ENCODE data around the gene SELENOS.
A peak's percentile ranks its signal among the peaks of the same experiment; 100 is the strongest.

The SELENOS gene

GRCh38 chr15:101273534-101273933, 3.8 kb downstream of the SELENOS start:
- Histone ChIP-seq H3K4me1 (peaks cover 8% of the 10 kb centered on the region), H3K27me3 (no peaks in the 10 kb centered on the region), H3K36me3 (peaks cover 53% of the 10 kb centered on the region), H3K9me3 (no peaks in the 10 kb centered on the region), H3K4me3 (ENCODE audit: low read depth, low read length) (no peak overlapping the region)
- TF ChIP-seq, protein P1, sequence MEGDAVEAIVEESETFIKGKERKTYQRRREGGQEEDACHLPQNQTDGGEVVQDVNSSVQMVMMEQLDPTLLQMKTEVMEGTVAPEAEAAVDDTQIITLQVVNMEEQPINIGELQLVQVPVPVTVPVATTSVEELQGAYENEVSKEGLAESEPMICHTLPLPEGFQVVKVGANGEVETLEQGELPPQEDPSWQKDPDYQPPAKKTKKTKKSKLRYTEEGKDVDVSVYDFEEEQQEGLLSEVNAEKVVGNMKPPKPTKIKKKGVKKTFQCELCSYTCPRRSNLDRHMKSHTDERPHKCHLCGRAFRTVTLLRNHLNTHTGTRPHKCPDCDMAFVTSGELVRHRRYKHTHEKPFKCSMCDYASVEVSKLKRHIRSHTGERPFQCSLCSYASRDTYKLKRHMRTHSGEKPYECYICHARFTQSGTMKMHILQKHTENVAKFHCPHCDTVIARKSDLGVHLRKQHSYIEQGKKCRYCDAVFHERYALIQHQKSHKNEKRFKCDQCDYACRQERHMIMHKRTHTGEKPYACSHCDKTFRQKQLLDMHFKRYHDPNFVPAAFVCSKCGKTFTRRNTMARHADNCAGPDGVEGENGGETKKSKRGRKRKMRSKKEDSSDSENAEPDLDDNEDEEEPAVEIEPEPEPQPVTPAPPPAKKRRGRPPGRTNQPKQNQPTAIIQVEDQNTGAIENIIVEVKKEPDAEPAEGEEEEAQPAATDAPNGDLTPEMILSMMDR (IDR thresholded peaks at IDR 0.05; ENCODE audit: low read depth, low read length): no peak
- no peak for DNase-seq

DNA sequence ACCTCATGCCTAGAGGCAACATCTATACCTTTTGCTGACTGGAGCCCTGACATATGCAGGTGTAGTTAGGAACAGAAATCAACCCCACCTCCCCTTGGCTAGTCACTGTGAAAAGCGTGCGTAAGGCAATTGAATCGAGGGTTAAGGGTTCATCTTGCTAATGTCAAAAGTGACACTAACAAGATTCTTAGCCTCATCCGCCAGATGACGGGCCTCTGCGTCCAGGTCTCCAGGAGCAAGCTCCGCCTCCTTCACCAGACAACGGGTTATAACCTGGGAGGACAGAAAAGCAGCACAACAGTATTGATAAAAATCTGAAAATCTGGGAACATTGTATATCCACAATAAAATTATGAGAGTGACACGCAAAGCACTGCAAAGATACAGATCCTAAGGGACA, 4.7 kb downstream of the SELENOS start:
- Histone ChIP-seq H3K27me3 (no peaks in the 10 kb centered on the region), H3K4me3 (ENCODE audit: low read depth, low read length) (no peak overlapping the region), H3K9me3 (no peaks in the 10 kb centered on the region), H3K4me1 (peaks cover 5% of the 10 kb centered on the region), H3K36me3 (peaks cover 53% of the 10 kb centered on the region)
- TF ChIP-seq, protein P1 (IDR thresholded peaks at IDR 0.05; ENCODE audit: low read depth, low read length): no peak
- DNase-seq: peak; percentile 68

DNA sequence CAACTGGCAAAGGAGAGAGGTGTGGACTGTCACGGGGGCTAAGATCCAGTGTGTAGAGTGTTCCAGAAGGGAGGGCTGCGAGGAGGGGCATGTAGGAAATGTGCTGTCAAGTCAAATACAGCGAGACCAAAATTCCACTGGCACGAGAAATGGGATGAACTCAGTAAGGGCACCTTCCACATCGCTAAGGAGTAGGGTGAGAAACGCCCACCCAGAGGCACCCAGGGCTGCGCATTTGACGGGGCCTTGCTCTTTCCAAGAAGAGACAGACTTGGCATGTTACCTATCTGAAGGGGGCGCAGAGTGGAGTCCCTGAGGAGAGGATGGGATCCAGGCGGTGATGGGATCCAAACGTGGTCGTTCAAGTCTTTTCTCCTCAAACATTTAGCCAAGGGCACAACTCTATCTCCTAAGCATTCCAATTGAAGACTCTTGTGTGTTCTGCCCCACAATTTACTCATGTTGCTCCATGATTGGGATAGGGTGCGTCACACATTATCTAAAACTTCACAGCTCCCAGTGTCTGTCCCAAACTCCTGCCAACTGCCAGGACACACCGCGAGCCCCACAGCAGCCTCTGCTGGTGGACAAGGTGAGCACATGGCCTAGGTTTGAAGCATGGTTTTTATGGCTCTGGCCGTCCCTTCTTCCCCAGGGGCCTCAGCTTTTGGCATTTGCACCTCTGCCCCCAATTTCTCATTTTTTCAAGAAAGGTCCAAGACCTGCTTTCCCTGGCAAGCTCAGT, 7.6 kb downstream of the SELENOS start:
- peaks cover 48% of the 10 kb centered on the region for H3K36me3 ChIP-seq

GRCh38 chr15:101267320-101268104, 9.8 kb downstream of the SELENOS start:
- Histone ChIP-seq H3K9me3 (no peaks in the 10 kb centered on the region), H3K4me3 (ENCODE audit: low read depth, low read length) (no peak overlapping the region), H3K27me3 (no peaks in the 10 kb centered on the region), H3K36me3 (peaks cover 27% of the 10 kb centered on the region), H3K4me1 (peaks cover 4% of the 10 kb centered on the region)
- TF ChIP-seq, protein P1 (IDR thresholded peaks at IDR 0.05; ENCODE audit: low read depth, low read length): no peak
- no peak for DNase-seq

More for the DNA sequence above, 7.6 kb downstream of the SELENOS start:
- TF ChIP-seq, protein P1 (IDR thresholded peaks at IDR 0.05; ENCODE audit: low read depth, low read length): peak; percentile 68
- peak; percentile 45 for DNase-seq
- Histone ChIP-seq H3K27me3 (no peaks in the 10 kb centered on the region), H3K9me3 (no peaks in the 10 kb centered on the region), H3K4me1 (peaks cover 5% of the 10 kb centered on the region), H3K4me3 (ENCODE audit: low read depth, low read length) (no peak overlapping the region)

- Histone ChIP-seq H3K4me3 (ENCODE audit: low read depth, low read length) (no peak overlapping the region), H3K36me3 (peaks cover 19% of the 10 kb centered on the region), H3K27me3 (no peaks in the 10 kb centered on the region), H3K9me3 (no peaks in the 10 kb centered on the region), H3K4me1 (no peaks in the 10 kb centered on the region)
- no peak for DNase-seq
- TF ChIP-seq, protein P1 (IDR thresholded peaks at IDR 0.05; ENCODE audit: low read depth, low read length): no peak
These were observed 10.5 kb downstream of the SELENOS start for GRCh38 chr15:101266787-101267186.

DNA sequence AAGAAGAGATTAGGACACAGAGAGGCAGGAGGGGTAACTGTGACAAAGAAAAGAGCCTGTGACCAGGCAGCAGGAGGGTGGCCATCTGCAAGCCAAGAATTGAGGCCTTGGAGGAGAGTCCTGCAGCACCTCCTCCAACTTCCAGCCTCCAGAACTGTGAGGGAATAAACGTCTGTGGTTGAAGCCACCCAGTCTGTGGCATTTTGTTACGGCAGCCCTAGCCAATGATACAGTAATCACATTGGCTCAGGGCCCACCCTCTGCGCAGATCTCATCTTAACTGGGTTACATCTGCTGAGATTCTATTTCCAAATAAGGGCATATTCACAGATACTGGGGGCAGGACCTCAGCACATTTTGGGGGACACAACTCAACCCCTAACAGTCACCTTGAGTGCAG, 11.3 kb downstream of the SELENOS start:
- Histone ChIP-seq H3K4me3 (ENCODE audit: low read depth, low read length) (no peak overlapping the region), H3K4me1 (no peaks in the 10 kb centered on the region), H3K27me3 (no peaks in the 10 kb centered on the region), H3K9me3 (no peaks in the 10 kb centered on the region), H3K36me3 (peaks cover 12% of the 10 kb centered on the region)
- TF ChIP-seq, protein P1 (IDR thresholded peaks at IDR 0.05; ENCODE audit: low read depth, low read length): no peak
- DNase-seq: no peak
